HCT116 (cell line): ENCODE results near the gene SARM1. TPM values are rescaled to one million over a fixed set of nuclear protein-coding genes. Genes with fewer than 3 reads are reported as not detected.

Experiments used
- ATAC-seq: fragments of 200-7000 bp; cut with Tn5 transposase; 2 replicates; pipeline ENCODE4 v1.9.1; 2020; ENCODE audit warnings: mild to moderate bottlenecking, moderate library complexity
- BruUV-seq: library from RNA; stranded (reverse); fragments of 400-500 nt; replicated peaks from 2 replicates; lab custom pipeline; 2021; lab: Mats Ljungman, UMichigan
- CTCF ChIA-PET: fragments of 300-600 bp; sonication (Branson Sonifier 250); formaldehyde crosslinking; loops from one replicate; lab custom pipeline; 2021; ENCODE audit warnings: antibody characterized with exemption; lab: Charles Lee
- POLR2A ChIA-PET: fragments of 300-600, 350-600 bp; sonication (Branson Sonifier 250); formaldehyde crosslinking; loops from one replicate; lab custom pipeline; 2021; ENCODE audit warnings: antibody characterized with exemption; lab: Charles Lee
- RAD21 ChIA-PET, 2 experiments: fragments of 300-600 bp; sonication (Branson Sonifier 250); formaldehyde crosslinking; loops; one replicate each; lab custom pipeline; 2023; ENCODE audit warnings: low total read pairs in 2 of 2; ENCODE audit not compliant: uncharacterized antibody in 2 of 2, unreplicated experiment in 2 of 2, low non-redundant PET in 1 of 2; lab: Charles Lee
- DNase-seq: peaks from one replicate; pipeline ENCODE4 v3.0.0-alpha.2; 2010; ENCODE audit warnings: low read depth, low spot score
- H2AFZ ChIP-seq: fragments of 200-600 bp; shearing (Covaris generic), sonication (generic); 2 replicates; pipeline ENCODE4 v1.6.1; 2017; ENCODE audit warnings: low read depth, mixed run types, mixed read lengths, antibody characterized with exemption, low read length; ENCODE audit not compliant: poor library complexity, severe bottlenecking
- H3K27ac ChIP-seq: 2 replicates; pipeline ENCODE4 v1.5.1; 2012; ENCODE audit warnings: low read depth, low read length
- H3K27me3 ChIP-seq: fragments of 200-600 bp; sonication (generic); 2 replicates; pipeline ENCODE4 v1.6.1; 2016; ENCODE audit warnings: mixed run types, low read length, mixed read lengths; ENCODE audit not compliant: insufficient read depth
- H3K36me3 ChIP-seq, 2 experiments: fragments of 200-500 bp in 1 of 2; fragments of 200-600 bp in 1 of 2; sonication (Bioruptor generic) in 1 of 2; sonication (generic) in 1 of 2; 2 replicates each; pipeline versions ENCODE4 v1.5.1 to v1.6.1; 2014 to 2016; ENCODE audit warnings: low read length in 2 of 2, inconsistent platforms in 1 of 2, mixed read lengths in 1 of 2, mixed run types in 1 of 2; ENCODE audit not compliant: insufficient read depth in 2 of 2, control insufficient read depth in 1 of 2
- H3K4me1 ChIP-seq, 2 experiments: fragments of 200-600 bp in 1 of 2; sonication (generic) in 1 of 2; 2 replicates each; pipeline versions ENCODE4 v1.5.1 to v1.6.1; 2012 to 2017; ENCODE audit warnings: low read length in 2 of 2, inconsistent platforms in 1 of 2, mild to moderate bottlenecking in 1 of 2, mixed read lengths in 1 of 2, mixed run types in 1 of 2, moderate library complexity in 1 of 2; ENCODE audit not compliant: insufficient read depth in 2 of 2, control insufficient read depth in 1 of 2
- H3K4me2 ChIP-seq: fragments of 200-600 bp; sonication (generic); 2 replicates; pipeline ENCODE4 v1.6.1; 2017; ENCODE audit warnings: mixed run types, low read length, mixed read lengths
- H3K4me3 ChIP-seq, 2 experiments: fragments of 200-600 bp in 1 of 2; sonication (generic) in 1 of 2; replicated peaks in 1 of 2; 2 replicates each; pipeline ENCODE4 v1.5.1; 2011 to 2016; ENCODE audit warnings: low read length in 2 of 2, control low read depth in 1 of 2, low read depth in 1 of 2, mild to moderate bottlenecking in 1 of 2, mixed read lengths in 1 of 2, mixed run types in 1 of 2
- H3K79me2 ChIP-seq: fragments of 200-600 bp; sonication (generic); 2 replicates; pipeline ENCODE4 v1.6.1; 2017; ENCODE audit warnings: mild to moderate bottlenecking, mixed run types, low read length, moderate library complexity, mixed read lengths; ENCODE audit not compliant: insufficient read depth
- H3K9ac ChIP-seq: fragments of 200-600 bp; sonication (generic); 2 replicates; pipeline ENCODE4 v1.6.1; 2016; ENCODE audit warnings: low read length, mixed read lengths
- H3K9me2 ChIP-seq: fragments of 200-600 bp; sonication (generic), shearing (Covaris generic); 2 replicates; pipeline ENCODE4 v1.6.1; 2017; ENCODE audit warnings: mixed run types, mild to moderate bottlenecking, moderate library complexity; ENCODE audit not compliant: insufficient read depth
- H3K9me3 ChIP-seq, 2 experiments: fragments of 200-500 bp in 1 of 2; fragments of 200-600 bp in 1 of 2; sonication (Bioruptor generic) in 1 of 2; sonication (generic) in 1 of 2; 2 replicates each; pipeline ENCODE4 v1.6.1; 2014 to 2017; ENCODE audit warnings: low read length in 2 of 2, mixed read lengths in 2 of 2, inconsistent platforms in 1 of 2, low read depth in 1 of 2, mild to moderate bottlenecking in 1 of 2, mixed run types in 1 of 2, moderate library complexity in 1 of 2; ENCODE audit not compliant: control insufficient read depth in 1 of 2, insufficient read depth in 1 of 2
- H4K20me1 ChIP-seq: fragments of 200-600 bp; sonication (generic), shearing (Covaris generic); 2 replicates; pipeline ENCODE4 v1.6.1; 2017; ENCODE audit warnings: mixed run types, mild to moderate bottlenecking, moderate library complexity; ENCODE audit not compliant: insufficient read depth
- CBX3 ChIP-seq: IDR thresholded peaks from 2 replicates; pipeline ENCODE4 v1.6.1; 2012; ENCODE audit warnings: low read depth
- CEBPB ChIP-seq: IDR thresholded peaks from 2 replicates; pipeline ENCODE4 v1.6.1; 2012; ENCODE audit warnings: low read depth
- EGR1 ChIP-seq: IDR thresholded peaks from 2 replicates; pipeline ENCODE4 v1.6.1; 2012; ENCODE audit warnings: low read depth
- FOSL1 ChIP-seq: IDR thresholded peaks from 2 replicates; pipeline ENCODE4 v1.6.1; 2012; ENCODE audit warnings: low read depth
- POLR2A ChIP-seq: IDR thresholded peaks from 2 replicates; pipeline ENCODE4 v1.7.0; 2011; ENCODE audit warnings: borderline replicate concordance; ENCODE audit not compliant: insufficient read depth, insufficient read length; ENCODE audit errors: extremely low read depth
- POLR2AphosphoS5 ChIP-seq: IDR thresholded peaks from 2 replicates; pipeline ENCODE4 v1.6.1; 2011; ENCODE audit warnings: mild to moderate bottlenecking, low read depth, low read length, moderate library complexity
- TCF7L2 ChIP-seq: IDR thresholded peaks from 2 replicates; pipeline ENCODE4 v1.7.0; 2011; ENCODE audit warnings: borderline replicate concordance, inconsistent platforms; ENCODE audit not compliant: insufficient read depth, insufficient read length; ENCODE audit errors: extremely low read depth
- ZNF274 ChIP-seq: fragments of 200-500 bp; sonication (Bioruptor generic); IDR thresholded peaks from 2 replicates; pipeline ENCODE4 v1.6.1; 2014; ENCODE audit warnings: mild to moderate bottlenecking, low read depth, low read length, inconsistent platforms
- intact Hi-C: fragments of 100-400 bp; cut with micrococcal nuclease; formaldehyde crosslinking; loops from 2 replicates; pipeline ENCODE4 v1.10.0; 2022
- total RNA-seq: library from RNA; stranded (reverse); gene quantifications from one replicate; pipeline ENCODE4 v1.2.1, GENCODE V29; 2021; ENCODE audit not compliant: unreplicated experiment
- TF ChIP-seq, protein P1 (sequence below), 3 experiments: fragments of 200-600 bp in 1 of 3; sonication (generic) in 1 of 3; IDR thresholded peaks in 2 of 3; conservative IDR thresholded peaks in 1 of 3; 2 replicates each; pipeline ENCODE4 v1.5.1; 2012 to 2017; ENCODE audit warnings: low read depth in 2 of 3, low read length in 2 of 3, antibody characterized with exemption in 1 of 3, borderline replicate concordance in 1 of 3, control low read depth in 1 of 3, mild to moderate bottlenecking in 1 of 3, mixed read lengths in 1 of 3, mixed run types in 1 of 3, moderate library complexity in 1 of 3; ENCODE audit not compliant: insufficient read depth in 1 of 3
- TF ChIP-seq, protein P2 (sequence below): IDR thresholded peaks from 2 replicates; pipeline ENCODE4 v1.6.1; 2011; ENCODE audit warnings: mild to moderate bottlenecking, low read length, moderate library complexity; ENCODE audit not compliant: insufficient replicate concordance; ENCODE audit errors: extremely low read depth
- TF ChIP-seq, protein P3 (sequence below): IDR thresholded peaks from 2 replicates; pipeline ENCODE4 v1.6.1; 2012
- TF ChIP-seq, protein P4 (sequence below): IDR thresholded peaks from 2 replicates; pipeline ENCODE4 v1.6.1; 2012; ENCODE audit warnings: low read depth

SARM1 gene
- total RNA-seq, 1 experiment from 2014 or later, result 1.3 TPM

DNA sequence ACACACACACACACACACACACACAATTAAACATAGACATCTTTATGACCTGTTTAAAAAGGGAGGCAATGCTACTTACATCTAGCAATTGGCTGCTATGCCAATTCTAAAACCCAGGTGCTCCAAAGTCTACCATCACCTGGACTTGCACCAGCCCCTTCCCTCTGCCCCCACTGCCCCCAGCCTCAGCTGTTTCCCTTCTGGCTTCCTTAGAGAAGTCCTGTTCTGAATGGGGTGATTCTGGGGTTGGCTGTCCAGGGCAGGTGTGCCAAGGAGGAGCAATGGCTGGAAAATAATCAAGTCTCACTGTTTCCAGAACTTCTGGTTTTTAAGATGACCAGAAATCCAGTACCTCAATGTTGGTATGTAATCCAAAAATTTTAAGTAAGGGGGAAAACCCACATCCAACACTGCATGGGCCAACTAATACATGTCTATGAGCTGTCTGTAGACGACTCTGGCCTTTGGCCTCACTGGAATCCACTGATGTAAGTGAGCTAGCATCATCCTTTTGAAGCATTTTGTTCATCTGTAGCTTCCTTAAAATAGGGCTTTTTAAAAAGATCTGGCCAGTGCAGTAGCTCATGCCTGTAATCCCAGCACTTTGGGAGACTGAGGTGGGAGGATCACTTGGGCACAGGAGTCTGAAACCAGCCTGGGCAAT lies 38.3 kb upstream of the SARM1 start:
- Histone ChIP-seq H3K36me3 (peaks cover 2% of the 10 kb centered on the region in 2 experiments; a peak in 3 of 4 replicates), H3K27ac (no peak overlapping the region), H2AFZ (no peak overlapping the region), H3K79me2 (peaks cover 22% of the 10 kb centered on the region), H4K20me1 (no peaks in the 10 kb centered on the region), H3K9me2 (no peaks in the 10 kb centered on the region), H3K9me3 (no peaks in the 10 kb centered on the region), H3K4me1 (peaks cover 16 to 31% of the 10 kb centered on the region in 2 experiments), H3K27me3 (no peaks in the 10 kb centered on the region), H3K9ac (no peak overlapping the region), H3K4me2 (no peak overlapping the region), H3K4me3 (no peak overlapping the region)
- no TSS peak for BruUV-seq
- no peak for TF ChIP-seq EGR1
- TF ChIP-seq CEBPB, result no peak
- TF ChIP-seq ZNF274, result no peak
- no peak for TF ChIP-seq POLR2A
- TF ChIP-seq, protein P1, sequence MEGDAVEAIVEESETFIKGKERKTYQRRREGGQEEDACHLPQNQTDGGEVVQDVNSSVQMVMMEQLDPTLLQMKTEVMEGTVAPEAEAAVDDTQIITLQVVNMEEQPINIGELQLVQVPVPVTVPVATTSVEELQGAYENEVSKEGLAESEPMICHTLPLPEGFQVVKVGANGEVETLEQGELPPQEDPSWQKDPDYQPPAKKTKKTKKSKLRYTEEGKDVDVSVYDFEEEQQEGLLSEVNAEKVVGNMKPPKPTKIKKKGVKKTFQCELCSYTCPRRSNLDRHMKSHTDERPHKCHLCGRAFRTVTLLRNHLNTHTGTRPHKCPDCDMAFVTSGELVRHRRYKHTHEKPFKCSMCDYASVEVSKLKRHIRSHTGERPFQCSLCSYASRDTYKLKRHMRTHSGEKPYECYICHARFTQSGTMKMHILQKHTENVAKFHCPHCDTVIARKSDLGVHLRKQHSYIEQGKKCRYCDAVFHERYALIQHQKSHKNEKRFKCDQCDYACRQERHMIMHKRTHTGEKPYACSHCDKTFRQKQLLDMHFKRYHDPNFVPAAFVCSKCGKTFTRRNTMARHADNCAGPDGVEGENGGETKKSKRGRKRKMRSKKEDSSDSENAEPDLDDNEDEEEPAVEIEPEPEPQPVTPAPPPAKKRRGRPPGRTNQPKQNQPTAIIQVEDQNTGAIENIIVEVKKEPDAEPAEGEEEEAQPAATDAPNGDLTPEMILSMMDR (IDR thresholded peaks at IDR 0.05 in 2 of 3, conservative IDR thresholded peaks at IDR 0.05 in 1 of 3; ENCODE audit: borderline replicate concordance in 1 of 3, insufficient read depth in 1 of 3, low read depth in 2 of 3, low read length in 2 of 3), result no peak
- TF ChIP-seq TCF7L2, result no peak
- TF ChIP-seq, protein P2, sequence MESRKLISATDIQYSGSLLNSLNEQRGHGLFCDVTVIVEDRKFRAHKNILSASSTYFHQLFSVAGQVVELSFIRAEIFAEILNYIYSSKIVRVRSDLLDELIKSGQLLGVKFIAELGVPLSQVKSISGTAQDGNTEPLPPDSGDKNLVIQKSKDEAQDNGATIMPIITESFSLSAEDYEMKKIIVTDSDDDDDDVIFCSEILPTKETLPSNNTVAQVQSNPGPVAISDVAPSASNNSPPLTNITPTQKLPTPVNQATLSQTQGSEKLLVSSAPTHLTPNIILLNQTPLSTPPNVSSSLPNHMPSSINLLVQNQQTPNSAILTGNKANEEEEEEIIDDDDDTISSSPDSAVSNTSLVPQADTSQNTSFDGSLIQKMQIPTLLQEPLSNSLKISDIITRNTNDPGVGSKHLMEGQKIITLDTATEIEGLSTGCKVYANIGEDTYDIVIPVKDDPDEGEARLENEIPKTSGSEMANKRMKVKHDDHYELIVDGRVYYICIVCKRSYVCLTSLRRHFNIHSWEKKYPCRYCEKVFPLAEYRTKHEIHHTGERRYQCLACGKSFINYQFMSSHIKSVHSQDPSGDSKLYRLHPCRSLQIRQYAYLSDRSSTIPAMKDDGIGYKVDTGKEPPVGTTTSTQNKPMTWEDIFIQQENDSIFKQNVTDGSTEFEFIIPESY, result no peak
- TF ChIP-seq, protein P3, sequence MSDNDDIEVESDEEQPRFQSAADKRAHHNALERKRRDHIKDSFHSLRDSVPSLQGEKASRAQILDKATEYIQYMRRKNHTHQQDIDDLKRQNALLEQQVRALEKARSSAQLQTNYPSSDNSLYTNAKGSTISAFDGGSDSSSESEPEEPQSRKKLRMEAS, result no peak
- TF ChIP-seq, protein P4, sequence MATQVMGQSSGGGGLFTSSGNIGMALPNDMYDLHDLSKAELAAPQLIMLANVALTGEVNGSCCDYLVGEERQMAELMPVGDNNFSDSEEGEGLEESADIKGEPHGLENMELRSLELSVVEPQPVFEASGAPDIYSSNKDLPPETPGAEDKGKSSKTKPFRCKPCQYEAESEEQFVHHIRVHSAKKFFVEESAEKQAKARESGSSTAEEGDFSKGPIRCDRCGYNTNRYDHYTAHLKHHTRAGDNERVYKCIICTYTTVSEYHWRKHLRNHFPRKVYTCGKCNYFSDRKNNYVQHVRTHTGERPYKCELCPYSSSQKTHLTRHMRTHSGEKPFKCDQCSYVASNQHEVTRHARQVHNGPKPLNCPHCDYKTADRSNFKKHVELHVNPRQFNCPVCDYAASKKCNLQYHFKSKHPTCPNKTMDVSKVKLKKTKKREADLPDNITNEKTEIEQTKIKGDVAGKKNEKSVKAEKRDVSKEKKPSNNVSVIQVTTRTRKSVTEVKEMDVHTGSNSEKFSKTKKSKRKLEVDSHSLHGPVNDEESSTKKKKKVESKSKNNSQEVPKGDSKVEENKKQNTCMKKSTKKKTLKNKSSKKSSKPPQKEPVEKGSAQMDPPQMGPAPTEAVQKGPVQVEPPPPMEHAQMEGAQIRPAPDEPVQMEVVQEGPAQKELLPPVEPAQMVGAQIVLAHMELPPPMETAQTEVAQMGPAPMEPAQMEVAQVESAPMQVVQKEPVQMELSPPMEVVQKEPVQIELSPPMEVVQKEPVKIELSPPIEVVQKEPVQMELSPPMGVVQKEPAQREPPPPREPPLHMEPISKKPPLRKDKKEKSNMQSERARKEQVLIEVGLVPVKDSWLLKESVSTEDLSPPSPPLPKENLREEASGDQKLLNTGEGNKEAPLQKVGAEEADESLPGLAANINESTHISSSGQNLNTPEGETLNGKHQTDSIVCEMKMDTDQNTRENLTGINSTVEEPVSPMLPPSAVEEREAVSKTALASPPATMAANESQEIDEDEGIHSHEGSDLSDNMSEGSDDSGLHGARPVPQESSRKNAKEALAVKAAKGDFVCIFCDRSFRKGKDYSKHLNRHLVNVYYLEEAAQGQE, result no peak
- no peak for TF ChIP-seq CBX3
- TF ChIP-seq FOSL1, result no peak
- no peak for TF ChIP-seq POLR2AphosphoS5
- RAD21 ChIA-PET, result no interaction called here
- intact Hi-C loops, result no loop called here
- POLR2A ChIA-PET, result no interaction called here
- no peak for DNase-seq
- no peak for ATAC-seq
- CTCF ChIA-PET, result no interaction called here
